Esophagus muscularis mucosa (tissue), 3 donors: ENCODE results near the gene SYCP2.

ENCODE experiments used
- POLR2A ChIP-seq: fragments of 450-650 bp; IDR thresholded peaks from one replicate; pipeline ENCODE4 v1.6.1; 2017; ENCODE audit warnings: antibody characterized with exemption, moderate library complexity, mild to moderate bottlenecking, low read depth
- POLR2AphosphoS5 ChIP-seq, 2 donors: sonication (generic); formaldehyde crosslinking; IDR thresholded peaks; one replicate each; pipeline ENCODE4 v1.6.1; 2017; ENCODE audit warnings: antibody characterized with exemption in 2 of 2
- TF ChIP-seq, protein P1 (sequence below), 3 experiments: fragments of 200-600 bp in 2 of 3; fragments of 450-650 bp in 1 of 3; sonication (generic) in 2 of 3; IDR thresholded peaks; one replicate each; pipeline ENCODE4 v1.5.1; 2017 to 2019; ENCODE audit warnings: antibody characterized with exemption in 3 of 3, mild to moderate bottlenecking in 2 of 3, moderate library complexity in 1 of 3

DNA sequence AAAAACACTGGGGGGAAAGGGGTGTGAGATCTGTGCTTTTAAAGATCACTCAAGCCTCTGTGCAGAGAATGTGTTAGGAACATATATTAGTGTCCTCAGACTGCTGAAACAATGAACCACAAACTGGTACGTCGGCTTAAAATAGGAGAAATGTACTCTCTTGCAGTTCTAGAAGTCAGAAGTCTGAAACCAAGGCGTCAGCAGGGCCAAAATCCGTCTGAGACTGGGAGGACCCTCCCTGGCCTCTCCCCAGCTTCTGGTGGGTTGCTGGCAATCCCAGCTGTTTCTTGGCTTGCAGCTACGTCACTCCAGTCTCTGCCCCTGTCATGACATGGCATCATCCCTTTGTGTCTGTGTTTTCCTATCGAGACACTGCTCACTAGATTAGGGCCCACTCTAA, 28.7 kb upstream of the SYCP2 start:
- TF ChIP-seq, protein P1, sequence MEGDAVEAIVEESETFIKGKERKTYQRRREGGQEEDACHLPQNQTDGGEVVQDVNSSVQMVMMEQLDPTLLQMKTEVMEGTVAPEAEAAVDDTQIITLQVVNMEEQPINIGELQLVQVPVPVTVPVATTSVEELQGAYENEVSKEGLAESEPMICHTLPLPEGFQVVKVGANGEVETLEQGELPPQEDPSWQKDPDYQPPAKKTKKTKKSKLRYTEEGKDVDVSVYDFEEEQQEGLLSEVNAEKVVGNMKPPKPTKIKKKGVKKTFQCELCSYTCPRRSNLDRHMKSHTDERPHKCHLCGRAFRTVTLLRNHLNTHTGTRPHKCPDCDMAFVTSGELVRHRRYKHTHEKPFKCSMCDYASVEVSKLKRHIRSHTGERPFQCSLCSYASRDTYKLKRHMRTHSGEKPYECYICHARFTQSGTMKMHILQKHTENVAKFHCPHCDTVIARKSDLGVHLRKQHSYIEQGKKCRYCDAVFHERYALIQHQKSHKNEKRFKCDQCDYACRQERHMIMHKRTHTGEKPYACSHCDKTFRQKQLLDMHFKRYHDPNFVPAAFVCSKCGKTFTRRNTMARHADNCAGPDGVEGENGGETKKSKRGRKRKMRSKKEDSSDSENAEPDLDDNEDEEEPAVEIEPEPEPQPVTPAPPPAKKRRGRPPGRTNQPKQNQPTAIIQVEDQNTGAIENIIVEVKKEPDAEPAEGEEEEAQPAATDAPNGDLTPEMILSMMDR (IDR thresholded peaks at IDR 0.05): no peak
- TF ChIP-seq POLR2AphosphoS5 (IDR thresholded peaks at IDR 0.05) (no peak), POLR2A (no peak)
